ENCODE measurements around the gene SCFD1. TPM values are rescaled to one million over a fixed set of nuclear protein-coding genes. Genes with fewer than 3 reads are reported as not detected.

Gene SCFD1
- total and polyA plus RNA-seq, 2 donors (not counting 1 experiment from before 2014, with no cell fraction given) = 110 to 129 TPM

DNA sequence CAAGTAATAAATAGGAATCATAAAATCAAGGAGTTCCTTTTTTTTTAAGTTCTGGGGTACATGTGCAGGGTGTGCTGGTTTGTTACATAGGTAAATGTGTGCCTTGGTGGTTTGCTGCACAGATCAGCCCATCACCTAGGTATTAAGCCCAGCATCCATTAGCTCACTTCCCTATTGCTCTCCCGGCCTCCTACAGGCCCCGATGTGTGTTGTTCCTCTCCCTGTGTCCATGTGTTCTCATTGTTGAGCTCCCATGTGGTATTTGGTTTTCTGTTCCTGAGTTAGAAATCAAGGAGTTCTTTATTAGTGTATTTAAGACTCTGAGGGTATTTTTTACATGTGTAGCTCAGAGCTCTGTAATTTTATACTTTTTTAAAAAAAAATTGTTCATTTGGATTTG, 86.0 kb downstream of the SCFD1 start:
- Histone ChIP-seq H3K27me3 (ENCODE audit: control insufficient read depth, insufficient read depth, low read length) (no peaks in the 10 kb centered on the region), H2AFZ (ENCODE audit: low read length) (no peak overlapping the region), H3K4me3 (replicated peaks in 1 of 4; ENCODE audit: control extremely low read depth in 1 of 4, insufficient read depth in 1 of 4, low read depth in 3 of 4, low read length in 4 of 4) (no peak overlapping the region), H3K9me3 (ENCODE audit: control insufficient read depth, insufficient read depth, low read depth, low read length) (no peaks in the 10 kb centered on the region), H3K79me2 (ENCODE audit: control insufficient read depth, insufficient read depth, low read length) (no peaks in the 10 kb centered on the region), H3K9ac (ENCODE audit: insufficient read depth, low read length) (no peak overlapping the region), H3K4me2 (ENCODE audit: extremely low read depth, insufficient read depth, low read length) (no peak overlapping the region), H3K4me1 (ENCODE audit: control insufficient read depth, extremely low read depth, insufficient read depth, low read length) (no peaks in the 10 kb centered on the region), H3K27ac (ENCODE audit: insufficient read depth, low read length) (no peak overlapping the region), H4K20me1 (ENCODE audit: control insufficient read depth, extremely low read depth, insufficient read depth, low read length) (no peaks in the 10 kb centered on the region), H3K36me3 (ENCODE audit: control insufficient read depth, insufficient read depth, low read length) (peaks cover 2% of the 10 kb centered on the region)
- TF ChIP-seq, protein P1, sequence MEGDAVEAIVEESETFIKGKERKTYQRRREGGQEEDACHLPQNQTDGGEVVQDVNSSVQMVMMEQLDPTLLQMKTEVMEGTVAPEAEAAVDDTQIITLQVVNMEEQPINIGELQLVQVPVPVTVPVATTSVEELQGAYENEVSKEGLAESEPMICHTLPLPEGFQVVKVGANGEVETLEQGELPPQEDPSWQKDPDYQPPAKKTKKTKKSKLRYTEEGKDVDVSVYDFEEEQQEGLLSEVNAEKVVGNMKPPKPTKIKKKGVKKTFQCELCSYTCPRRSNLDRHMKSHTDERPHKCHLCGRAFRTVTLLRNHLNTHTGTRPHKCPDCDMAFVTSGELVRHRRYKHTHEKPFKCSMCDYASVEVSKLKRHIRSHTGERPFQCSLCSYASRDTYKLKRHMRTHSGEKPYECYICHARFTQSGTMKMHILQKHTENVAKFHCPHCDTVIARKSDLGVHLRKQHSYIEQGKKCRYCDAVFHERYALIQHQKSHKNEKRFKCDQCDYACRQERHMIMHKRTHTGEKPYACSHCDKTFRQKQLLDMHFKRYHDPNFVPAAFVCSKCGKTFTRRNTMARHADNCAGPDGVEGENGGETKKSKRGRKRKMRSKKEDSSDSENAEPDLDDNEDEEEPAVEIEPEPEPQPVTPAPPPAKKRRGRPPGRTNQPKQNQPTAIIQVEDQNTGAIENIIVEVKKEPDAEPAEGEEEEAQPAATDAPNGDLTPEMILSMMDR (conservative IDR thresholded peaks at IDR 0.05 in 1 of 2, IDR thresholded peaks at IDR 0.05 in 1 of 2; ENCODE audit: low read depth in 1 of 2, low read length in 2 of 2) = no peak
- TF ChIP-seq EZH2 (IDR thresholded peaks at IDR 0.05; ENCODE audit: low read length, missing control alignments) = no peak
- no peak for DNase-seq (ENCODE audit: low read depth in 2 of 2)

DNA sequence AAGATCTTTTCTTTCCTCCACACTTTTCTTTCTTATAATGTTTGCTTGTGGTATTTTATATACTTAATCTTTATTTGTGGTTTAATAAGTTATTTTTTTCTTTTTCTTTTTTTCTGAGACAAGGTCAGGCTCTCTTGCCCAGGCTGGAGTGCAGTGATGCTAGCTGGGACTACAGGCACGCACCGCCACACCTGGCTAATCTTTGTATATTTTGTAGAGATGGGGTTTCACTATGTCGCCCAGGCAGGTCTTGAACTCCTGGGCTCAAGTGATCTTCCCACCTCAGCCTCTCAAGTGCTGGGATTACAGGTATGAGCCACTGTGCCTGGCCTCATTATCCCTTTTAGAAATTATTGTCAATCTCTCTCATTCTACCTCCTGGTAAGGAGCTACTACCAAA, 87.1 kb downstream of the SCFD1 start:
- H3K9ac ChIP-seq (ENCODE audit: insufficient read depth, low read length) = no peak overlapping the region
- H2AFZ ChIP-seq (ENCODE audit: low read length) = no peak overlapping the region
- DNase-seq (ENCODE audit: low read depth in 2 of 2) = no peak
- no peaks in the 10 kb centered on the region for H3K79me2 ChIP-seq (ENCODE audit: control insufficient read depth, insufficient read depth, low read length)
- no peaks in the 10 kb centered on the region for H3K27me3 ChIP-seq (ENCODE audit: control insufficient read depth, insufficient read depth, low read length)
- no peaks in the 10 kb centered on the region for H4K20me1 ChIP-seq (ENCODE audit: control insufficient read depth, extremely low read depth, insufficient read depth, low read length)
- no peak overlapping the region for H3K4me2 ChIP-seq (ENCODE audit: extremely low read depth, insufficient read depth, low read length)
- no peak overlapping the region for H3K4me3 ChIP-seq (replicated peaks in 1 of 4; ENCODE audit: control extremely low read depth in 1 of 4, insufficient read depth in 1 of 4, low read depth in 3 of 4, low read length in 4 of 4)
- TF ChIP-seq, protein P1 (conservative IDR thresholded peaks at IDR 0.05 in 1 of 2, IDR thresholded peaks at IDR 0.05 in 1 of 2; ENCODE audit: low read depth in 1 of 2, low read length in 2 of 2) = no peak
- TF ChIP-seq EZH2 (IDR thresholded peaks at IDR 0.05; ENCODE audit: low read length, missing control alignments) = no peak
- peaks cover 2% of the 10 kb centered on the region for H3K36me3 ChIP-seq (ENCODE audit: control insufficient read depth, insufficient read depth, low read length)
- no peaks in the 10 kb centered on the region for H3K9me3 ChIP-seq (ENCODE audit: control insufficient read depth, insufficient read depth, low read depth, low read length)
- H3K4me1 ChIP-seq (ENCODE audit: control insufficient read depth, extremely low read depth, insufficient read depth, low read length) = no peaks in the 10 kb centered on the region
- H3K27ac ChIP-seq (ENCODE audit: insufficient read depth, low read length) = no peak overlapping the region

DNA sequence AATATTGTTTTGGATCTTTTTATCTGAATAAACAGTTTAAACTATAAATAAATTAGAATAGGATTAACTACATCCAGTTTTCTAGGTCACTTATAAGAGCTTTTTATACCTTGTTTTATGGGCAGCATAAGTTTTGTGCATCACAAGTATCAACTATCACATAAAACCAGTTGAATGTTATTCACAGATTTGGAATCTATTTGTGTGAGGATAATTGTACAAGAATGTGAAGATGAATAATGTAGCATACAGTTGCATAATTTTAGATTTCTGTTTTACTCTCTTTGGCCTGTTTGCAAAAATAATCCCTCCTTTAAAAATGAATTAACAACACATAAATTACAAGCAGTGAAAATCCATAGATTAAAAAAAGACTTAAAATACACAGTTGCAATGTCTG, 88.8 kb downstream of the SCFD1 start:
- H4K20me1 ChIP-seq (ENCODE audit: control insufficient read depth, extremely low read depth, insufficient read depth, low read length) = no peaks in the 10 kb centered on the region
- no peaks in the 10 kb centered on the region for H3K4me1 ChIP-seq (ENCODE audit: control insufficient read depth, extremely low read depth, insufficient read depth, low read length)
- H3K4me2 ChIP-seq (ENCODE audit: extremely low read depth, insufficient read depth, low read length) = no peak overlapping the region
- H3K9ac ChIP-seq (ENCODE audit: insufficient read depth, low read length) = no peak overlapping the region
- peak in 1 of 2 donors; percentile 23 for DNase-seq (ENCODE audit: low read depth in 2 of 2)
- no peak overlapping the region for H3K27ac ChIP-seq (ENCODE audit: insufficient read depth, low read length)
- H3K36me3 ChIP-seq (ENCODE audit: control insufficient read depth, insufficient read depth, low read length) = peaks cover 2% of the 10 kb centered on the region
- no peak overlapping the region for H2AFZ ChIP-seq (ENCODE audit: low read length)
- no peaks in the 10 kb centered on the region for H3K79me2 ChIP-seq (ENCODE audit: control insufficient read depth, insufficient read depth, low read length)
- no peaks in the 10 kb centered on the region for H3K27me3 ChIP-seq (ENCODE audit: control insufficient read depth, insufficient read depth, low read length)
- H3K4me3 ChIP-seq (replicated peaks in 1 of 4; ENCODE audit: control extremely low read depth in 1 of 4, insufficient read depth in 1 of 4, low read depth in 3 of 4, low read length in 4 of 4) = no peak overlapping the region
- TF ChIP-seq EZH2 (IDR thresholded peaks at IDR 0.05; ENCODE audit: low read length, missing control alignments) = no peak
- TF ChIP-seq, protein P1 (conservative IDR thresholded peaks at IDR 0.05 in 1 of 2, IDR thresholded peaks at IDR 0.05 in 1 of 2; ENCODE audit: low read depth in 1 of 2, low read length in 2 of 2) = no peak
- no peaks in the 10 kb centered on the region for H3K9me3 ChIP-seq (ENCODE audit: control insufficient read depth, insufficient read depth, low read depth, low read length)

All from fibroblast of lung (primary cell).